K562 (cell line): Measurements from ENCODE around the gene FRRS1L. TPM values are rescaled to one million over a fixed set of nuclear protein-coding genes. Genes with fewer than 3 reads are reported as not detected.

Experiments
- ARNT ChIP-seq, 2 experiments: fragments of 450-650 bp; IDR thresholded peaks; 2 replicates each; pipeline ENCODE4 v1.6.1; 2016; ENCODE audit warnings: mild to moderate bottlenecking in 1 of 2
- BHLHE40 ChIP-seq: IDR thresholded peaks from 2 replicates; pipeline ENCODE4 v1.6.1; 2011; ENCODE audit warnings: low read length, improper control_type of control experiment
- BRCA1 ChIP-seq, 2 experiments: fragments of 450-650 bp in 1 of 2; sonication (generic) in 1 of 2; formaldehyde crosslinking in 1 of 2; IDR thresholded peaks; 2 replicates each; pipeline versions ENCODE4 v1.5.0 to v1.6.1; 2017 to 2020; ENCODE audit warnings: mild to moderate bottlenecking in 1 of 2, missing genetic modification reagents in 1 of 2
- BRD9 ChIP-seq: fragments of 450-650 bp; IDR thresholded peaks from 2 replicates; pipeline ENCODE4 v1.6.1; 2018; ENCODE audit warnings: low read depth; ENCODE audit not compliant: partially characterized antibody
- CBFA2T2 ChIP-seq: fragments of 450-650 bp; conservative IDR thresholded peaks from 2 replicates; pipeline ENCODE4 v1.6.1; 2017; ENCODE audit warnings: mild to moderate bottlenecking
- FOS ChIP-seq: IDR thresholded peaks from 3 replicates; pipeline ENCODE4 v1.6.1; 2011; ENCODE audit not compliant: insufficient read length; ENCODE audit errors: extremely low read depth
- FOSL1 ChIP-seq: fragments of 200-800 bp; sonication (Bioruptor generic); conservative IDR thresholded peaks from 2 replicates; pipeline ENCODE4 v1.6.1; 2016; ENCODE audit warnings: missing genetic modification characterization, missing compliant biosample characterization
- HOXB6 ChIP-seq: fragments of 250-450 bp; sonication (Bioruptor Pico); IDR thresholded peaks from 2 replicates; pipeline ENCODE4 v1.5.1; 2022; ENCODE audit warnings: mild to moderate bottlenecking, borderline replicate concordance
- KDM5B ChIP-seq: fragments of 200-600 bp; sonication (generic); IDR thresholded peaks from 2 replicates; pipeline ENCODE4 v1.6.1; 2012; ENCODE audit warnings: low read depth, mild to moderate bottlenecking, moderate library complexity, low read length, control low read depth, inconsistent platforms; ENCODE audit not compliant: insufficient replicate concordance
- MAZ ChIP-seq, 2 experiments: fragments of 450-650 bp in 1 of 2; sonication (generic) in 1 of 2; formaldehyde crosslinking; IDR thresholded peaks in 1 of 2; conservative IDR thresholded peaks in 1 of 2; 2 replicates each; pipeline versions ENCODE4 v1.4.0 to v1.5.0; 2020; ENCODE audit warnings: mild to moderate bottlenecking in 1 of 2, missing genetic modification reagents in 1 of 2
- MEIS2 ChIP-seq: fragments of 450-650 bp; IDR thresholded peaks from 2 replicates; pipeline ENCODE4 v1.6.1; 2014; ENCODE audit warnings: mild to moderate bottlenecking; ENCODE audit not compliant: partially characterized antibody
- MIER1 ChIP-seq: fragments of 450-650 bp; IDR thresholded peaks from 2 replicates; pipeline ENCODE4 v1.6.1; 2016; ENCODE audit warnings: antibody characterized with exemption, mild to moderate bottlenecking, low read depth
- MTA1 ChIP-seq: fragments of 450-650 bp; IDR thresholded peaks from 2 replicates; pipeline ENCODE4 v1.6.1; 2017; ENCODE audit warnings: borderline replicate concordance
- MTA3 ChIP-seq: fragments of 450-650 bp; formaldehyde crosslinking; IDR thresholded peaks from 2 replicates; pipeline ENCODE4 v1.6.1; 2017; ENCODE audit warnings: mild to moderate bottlenecking, borderline replicate concordance
- MTF1 ChIP-seq: fragments of 250-450 bp; sonication (Bioruptor Pico); IDR thresholded peaks from 2 replicates; pipeline ENCODE4 v1.9.0; 2021; ENCODE audit warnings: moderate library complexity, mild to moderate bottlenecking, inconsistent platforms, borderline replicate concordance
- SMARCE1 ChIP-seq: fragments of 450-650 bp; IDR thresholded peaks from 2 replicates; pipeline ENCODE4 v1.7.1; 2016; ENCODE audit warnings: mild to moderate bottlenecking
- SOX6 ChIP-seq: fragments of 450-650 bp; IDR thresholded peaks from 2 replicates; pipeline ENCODE4 v1.6.1; 2014; ENCODE audit warnings: mild to moderate bottlenecking
- TAL1 ChIP-seq: fragments of 450-650 bp; IDR thresholded peaks from 2 replicates; pipeline ENCODE4 v1.6.1; 2016; ENCODE audit warnings: mild to moderate bottlenecking
- ZNF311 ChIP-seq: fragments of 250-450 bp; sonication (Bioruptor Pico); IDR thresholded peaks from 2 replicates; pipeline ENCODE4 v1.4.0; 2020; ENCODE audit warnings: mild to moderate bottlenecking, moderate library complexity
- ZNF766 ChIP-seq: fragments of 200-800 bp; sonication (Bioruptor generic); conservative IDR thresholded peaks from 2 replicates; pipeline ENCODE4 v1.6.1; 2016; ENCODE audit warnings: missing genetic modification characterization, missing compliant biosample characterization
- polyA plus RNA-seq, 8 experiments: library from polyadenylated mRNA; depleted of rRNA in 4 of 8; stranded (reverse) in 5 of 8; unstranded in 3 of 8; fragments of >200 nt; fragmentation: Nextera tagmentation in 2 of 8; fragmentation: Illumina TruSeq in 1 of 8; extraction: Ambion mirVana in 2 of 8; extraction: Trizol in 1 of 8; gene quantifications; 2 replicates each; pipeline versions ENCODE4 v1.2.1 to v1.2.3, GENCODE V29; 2011 to 2014; ENCODE audit warnings: inconsistent platforms in 1 of 8, missing spikeins in 1 of 8
- total RNA-seq, 7 experiments: library from RNA; depleted of rRNA in 6 of 7; stranded (reverse); fragments of >200 nt in 6 of 7; fragmentation: Illumina TruSeq in 2 of 7; extraction: Trizol in 2 of 7; gene quantifications; 2 replicates each; pipeline versions ENCODE4 v1.2.1 to v1.2.3, GENCODE V29; 2011 to 2021; ENCODE audit warnings: low replicate concordance in 1 of 7
- TF ChIP-seq, protein P1 (sequence below): fragments of 450-650 bp; IDR thresholded peaks from 2 replicates; pipeline ENCODE4 v1.6.1; 2016
- TF ChIP-seq, protein P2 (sequence below): fragments of 200-800 bp; sonication (Bioruptor generic); IDR thresholded peaks from 2 replicates; pipeline ENCODE4 v1.6.1; 2017; ENCODE audit warnings: missing genetic modification characterization, missing compliant biosample characterization
- TF ChIP-seq, protein P3 (sequence below): fragments of 450-650 bp; formaldehyde crosslinking; conservative IDR thresholded peaks from 2 replicates; pipeline ENCODE4 v1.4.0; 2022; ENCODE audit warnings: mild to moderate bottlenecking, missing genetic modification characterization
- TF ChIP-seq, protein P4 (sequence below): fragments of 450-650 bp; IDR thresholded peaks from 2 replicates; pipeline ENCODE4 v1.6.1; 2016; ENCODE audit warnings: mild to moderate bottlenecking

FRRS1L gene
- total and polyA plus RNA-seq, 9 of the 15 experiments (the other 6 are each of a cell fraction or from before 2014, with no cell fraction given), result under 0.01 to 0.04 (median 0.03) TPM; not detected in 5

DNA sequence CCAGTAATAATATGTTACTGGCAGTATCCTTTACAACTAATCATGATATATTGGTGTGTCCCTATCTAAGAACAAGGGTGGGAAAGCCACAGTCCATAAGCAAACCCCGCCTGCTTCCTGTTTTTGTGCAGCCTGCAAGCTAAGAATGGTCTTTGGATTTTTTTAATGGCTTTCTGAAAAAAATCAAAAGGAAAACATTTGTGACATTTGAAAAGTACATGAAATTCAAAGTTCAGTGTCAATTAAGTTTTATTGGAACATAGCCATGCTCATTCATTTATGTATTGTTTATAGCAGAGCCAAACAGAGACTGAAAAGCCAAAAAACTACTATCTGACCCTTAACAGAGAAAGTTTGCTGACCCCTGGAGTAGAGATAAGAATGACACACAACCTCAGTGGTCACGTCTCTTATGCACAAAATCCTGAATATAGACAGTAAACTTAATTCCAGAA lies 34.5 kb downstream of the FRRS1L start (continued):
- TF ChIP-seq HOXB6 (CRISPR knock-in tag) (no peak), MTF1 (no peak), FOS (no peak), BHLHE40 (peak; percentile 25; the same call in 1 of the 2 replicates), MTA3 (no peak), FOSL1 (peak; percentile 74), MTA1 (peak; percentile 26; the same call in 1 of the 2 replicates), MEIS2 (peak; percentile 63), SOX6 (peak; percentile 67), ARNT (IDR thresholded peaks at IDR 0.05) (peak in 1 of 2 experiments; percentile 85; a peak in 1 of 4 replicates), SMARCE1 (peak; percentile 75), BRCA1 (IDR thresholded peaks at IDR 0.05) (no peak), BRCA1 (CRISPR knock-in tag; IDR thresholded peaks at IDR 0.05) (no peak), BRD9 (peak; percentile 84), MAZ (CRISPR knock-in tag; conservative IDR thresholded peaks at IDR 0.05 in 1 of 2, IDR thresholded peaks at IDR 0.05 in 1 of 2) (0 out of 4 replicates have a peak, but pooled peaks of 1 of the 2 experiments have one; percentile 14), ZNF311 (CRISPR knock-in tag) (no peak), ZNF766 (CRISPR knock-in tag) (0 out of 2 replicates have a peak, but pooled peaks have one; percentile 30), KDM5B (no peak), CBFA2T2 (peak; percentile 76), TAL1 (peak; percentile 80), MIER1 (no peak)
- TF ChIP-seq, protein P1, sequence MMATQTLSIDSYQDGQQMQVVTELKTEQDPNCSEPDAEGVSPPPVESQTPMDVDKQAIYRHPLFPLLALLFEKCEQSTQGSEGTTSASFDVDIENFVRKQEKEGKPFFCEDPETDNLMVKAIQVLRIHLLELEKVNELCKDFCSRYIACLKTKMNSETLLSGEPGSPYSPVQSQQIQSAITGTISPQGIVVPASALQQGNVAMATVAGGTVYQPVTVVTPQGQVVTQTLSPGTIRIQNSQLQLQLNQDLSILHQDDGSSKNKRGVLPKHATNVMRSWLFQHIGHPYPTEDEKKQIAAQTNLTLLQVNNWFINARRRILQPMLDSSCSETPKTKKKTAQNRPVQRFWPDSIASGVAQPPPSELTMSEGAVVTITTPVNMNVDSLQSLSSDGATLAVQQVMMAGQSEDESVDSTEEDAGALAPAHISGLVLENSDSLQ, result 0 out of 2 replicates have a peak, but pooled peaks have one; percentile 7
- TF ChIP-seq, protein P2, sequence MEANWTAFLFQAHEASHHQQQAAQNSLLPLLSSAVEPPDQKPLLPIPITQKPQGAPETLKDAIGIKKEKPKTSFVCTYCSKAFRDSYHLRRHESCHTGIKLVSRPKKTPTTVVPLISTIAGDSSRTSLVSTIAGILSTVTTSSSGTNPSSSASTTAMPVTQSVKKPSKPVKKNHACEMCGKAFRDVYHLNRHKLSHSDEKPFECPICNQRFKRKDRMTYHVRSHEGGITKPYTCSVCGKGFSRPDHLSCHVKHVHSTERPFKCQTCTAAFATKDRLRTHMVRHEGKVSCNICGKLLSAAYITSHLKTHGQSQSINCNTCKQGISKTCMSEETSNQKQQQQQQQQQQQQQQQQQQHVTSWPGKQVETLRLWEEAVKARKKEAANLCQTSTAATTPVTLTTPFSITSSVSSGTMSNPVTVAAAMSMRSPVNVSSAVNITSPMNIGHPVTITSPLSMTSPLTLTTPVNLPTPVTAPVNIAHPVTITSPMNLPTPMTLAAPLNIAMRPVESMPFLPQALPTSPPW (CRISPR knock-in tag), result peak; percentile 31; the same call in 1 of the 2 replicates
- TF ChIP-seq, protein P3, sequence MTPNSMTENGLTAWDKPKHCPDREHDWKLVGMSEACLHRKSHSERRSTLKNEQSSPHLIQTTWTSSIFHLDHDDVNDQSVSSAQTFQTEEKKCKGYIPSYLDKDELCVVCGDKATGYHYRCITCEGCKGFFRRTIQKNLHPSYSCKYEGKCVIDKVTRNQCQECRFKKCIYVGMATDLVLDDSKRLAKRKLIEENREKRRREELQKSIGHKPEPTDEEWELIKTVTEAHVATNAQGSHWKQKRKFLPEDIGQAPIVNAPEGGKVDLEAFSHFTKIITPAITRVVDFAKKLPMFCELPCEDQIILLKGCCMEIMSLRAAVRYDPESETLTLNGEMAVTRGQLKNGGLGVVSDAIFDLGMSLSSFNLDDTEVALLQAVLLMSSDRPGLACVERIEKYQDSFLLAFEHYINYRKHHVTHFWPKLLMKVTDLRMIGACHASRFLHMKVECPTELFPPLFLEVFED (CRISPR knock-in tag), result no peak
- TF ChIP-seq, protein P4, sequence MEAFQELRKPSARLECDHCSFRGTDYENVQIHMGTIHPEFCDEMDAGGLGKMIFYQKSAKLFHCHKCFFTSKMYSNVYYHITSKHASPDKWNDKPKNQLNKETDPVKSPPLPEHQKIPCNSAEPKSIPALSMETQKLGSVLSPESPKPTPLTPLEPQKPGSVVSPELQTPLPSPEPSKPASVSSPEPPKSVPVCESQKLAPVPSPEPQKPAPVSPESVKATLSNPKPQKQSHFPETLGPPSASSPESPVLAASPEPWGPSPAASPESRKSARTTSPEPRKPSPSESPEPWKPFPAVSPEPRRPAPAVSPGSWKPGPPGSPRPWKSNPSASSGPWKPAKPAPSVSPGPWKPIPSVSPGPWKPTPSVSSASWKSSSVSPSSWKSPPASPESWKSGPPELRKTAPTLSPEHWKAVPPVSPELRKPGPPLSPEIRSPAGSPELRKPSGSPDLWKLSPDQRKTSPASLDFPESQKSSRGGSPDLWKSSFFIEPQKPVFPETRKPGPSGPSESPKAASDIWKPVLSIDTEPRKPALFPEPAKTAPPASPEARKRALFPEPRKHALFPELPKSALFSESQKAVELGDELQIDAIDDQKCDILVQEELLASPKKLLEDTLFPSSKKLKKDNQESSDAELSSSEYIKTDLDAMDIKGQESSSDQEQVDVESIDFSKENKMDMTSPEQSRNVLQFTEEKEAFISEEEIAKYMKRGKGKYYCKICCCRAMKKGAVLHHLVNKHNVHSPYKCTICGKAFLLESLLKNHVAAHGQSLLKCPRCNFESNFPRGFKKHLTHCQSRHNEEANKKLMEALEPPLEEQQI, result no peak
